CD4-positive, alpha-beta T cell treated with Interleukin-6 at 100 ng/mL for 8 hours (primary cell): ENCODE measurements around the gene SPHK2.
"Not testable (repeated sequence)": the region's sequence is repeated elsewhere in the genome, so short reads cannot be mapped to it uniquely, and the experiment has no call there.

Experiments used
- DNase-seq: peaks from one replicate; pipeline ENCODE4 v3.0.0-alpha.2; 2020; ENCODE audit warnings: mixed read lengths, low spot score

The SPHK2 gene

DNA sequence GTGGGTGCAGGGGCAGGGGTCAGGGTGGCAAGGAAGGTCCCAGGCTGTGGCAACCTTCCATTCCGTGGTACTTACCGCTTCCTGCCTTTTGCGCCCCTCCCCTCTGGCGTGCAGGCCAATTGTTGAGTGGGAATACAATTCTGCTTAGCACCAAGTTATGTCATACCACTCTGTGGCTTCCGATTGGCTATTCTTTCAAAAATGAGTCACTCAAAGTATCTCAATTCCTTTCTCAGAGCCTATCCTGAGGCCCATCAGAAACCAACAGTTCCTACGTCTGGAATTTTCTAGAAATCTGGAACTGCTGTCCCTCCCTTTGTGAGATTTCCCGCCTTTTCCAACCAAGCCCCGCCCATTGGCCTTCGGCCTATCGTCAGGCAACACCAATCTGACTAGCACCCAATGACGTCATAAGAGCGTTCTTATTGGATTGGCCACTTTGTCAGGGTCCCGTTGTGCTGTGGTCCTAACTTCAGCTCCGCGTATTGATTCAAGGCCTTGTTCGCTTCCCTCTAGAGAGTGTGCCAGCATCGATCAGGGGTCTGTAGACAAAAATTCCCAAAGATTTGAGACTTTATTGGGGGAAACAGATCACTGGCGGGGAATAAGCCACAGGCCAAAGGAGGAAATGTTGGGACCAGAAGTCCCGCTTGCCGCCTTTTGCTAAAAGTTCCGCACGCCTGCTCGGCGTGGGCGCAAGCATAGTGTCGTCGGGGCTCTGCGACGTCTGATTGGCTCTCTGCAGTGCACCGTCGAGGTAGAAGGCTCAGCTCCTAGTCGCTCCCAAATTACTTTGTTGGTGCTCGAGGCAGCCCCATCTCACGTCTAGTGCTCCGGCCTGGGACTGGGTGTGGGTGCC, 41.8 kb downstream of the SPHK2 start:
- peak; percentile 82 for DNase-seq

DNA sequence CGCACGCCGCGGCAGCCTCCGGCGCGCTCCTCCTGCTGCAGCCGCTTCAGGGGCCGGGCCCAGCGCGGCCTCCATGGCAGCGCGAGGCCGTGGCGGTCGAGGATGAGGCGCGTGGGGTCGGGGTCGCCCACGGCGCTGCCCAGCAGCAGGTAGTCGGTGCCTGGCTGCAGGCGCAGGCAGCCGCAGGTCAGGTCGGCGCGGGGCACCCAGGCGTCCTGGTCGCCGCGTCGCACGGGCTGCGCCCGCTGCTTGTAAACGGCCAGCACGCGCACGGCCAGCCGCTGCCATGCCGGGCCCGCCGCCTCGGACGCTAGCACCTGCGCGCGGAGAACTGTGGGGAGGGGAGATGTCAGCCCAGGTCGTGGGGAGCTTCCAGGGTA, 42.4 kb downstream of the SPHK2 start:
- no peak for DNase-seq

DNA sequence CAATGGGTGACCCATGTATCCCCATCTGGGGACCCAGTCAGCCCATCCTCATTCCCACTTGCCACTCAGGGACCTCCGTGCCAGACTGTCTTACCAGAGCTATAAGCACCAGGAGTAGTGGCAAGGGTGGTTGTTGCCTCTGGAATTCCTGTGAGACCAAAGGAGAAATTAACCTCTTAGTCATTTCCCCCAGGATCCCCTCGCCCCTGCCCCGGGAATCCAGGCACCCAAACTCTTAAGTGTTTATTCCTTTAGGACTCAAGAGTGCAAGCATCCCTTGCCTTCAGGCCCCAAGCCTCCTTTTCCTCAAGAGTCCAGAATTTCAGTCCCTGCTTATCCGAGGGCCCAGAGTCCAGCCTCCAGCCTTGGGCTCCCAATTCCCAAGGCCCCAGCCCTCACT, 44.4 kb downstream of the SPHK2 start:
- DNase-seq = no peak

DNA sequence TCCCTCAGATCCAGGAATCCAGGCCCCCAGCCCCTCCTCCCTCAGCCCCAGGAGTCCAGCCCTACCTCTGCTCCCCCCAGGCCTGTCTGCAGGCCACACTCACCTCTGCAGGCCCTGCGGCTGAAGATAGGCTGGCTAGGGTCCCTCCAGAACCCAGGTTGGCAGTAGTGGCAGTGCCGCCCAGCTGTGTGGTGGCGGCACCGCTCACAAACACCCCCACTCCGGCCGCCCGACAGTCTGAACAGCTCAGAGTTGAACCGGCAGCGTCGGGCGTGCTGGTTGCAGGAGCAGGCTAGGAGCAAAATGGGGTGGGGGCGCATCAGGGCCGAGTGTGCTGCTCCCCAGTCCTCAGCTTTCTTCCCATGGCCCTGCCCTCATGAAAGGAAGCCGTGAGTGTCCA, 45.2 kb downstream of the SPHK2 start:
- DNase-seq = no peak

DNA sequence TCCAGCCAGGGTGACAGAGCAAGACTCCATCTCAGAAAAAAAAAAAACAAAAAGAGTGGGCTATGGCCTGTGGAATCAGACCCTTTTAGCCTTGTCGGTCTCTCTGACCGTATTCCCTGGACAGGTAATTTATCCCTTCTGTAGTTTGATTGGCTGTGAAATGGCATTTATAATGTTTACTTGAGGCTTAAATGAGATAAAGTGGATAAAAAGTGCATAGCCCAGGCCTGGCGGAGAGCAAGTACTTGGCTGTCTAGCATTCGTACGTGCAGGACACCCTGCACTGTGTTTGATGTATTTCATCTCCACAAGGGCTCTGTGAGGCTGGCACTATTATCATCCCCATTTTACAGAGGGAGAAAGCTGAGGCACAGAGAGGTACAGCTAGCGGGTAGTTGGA, 46.5 kb downstream of the SPHK2 start:
- no peak for DNase-seq

DNA sequence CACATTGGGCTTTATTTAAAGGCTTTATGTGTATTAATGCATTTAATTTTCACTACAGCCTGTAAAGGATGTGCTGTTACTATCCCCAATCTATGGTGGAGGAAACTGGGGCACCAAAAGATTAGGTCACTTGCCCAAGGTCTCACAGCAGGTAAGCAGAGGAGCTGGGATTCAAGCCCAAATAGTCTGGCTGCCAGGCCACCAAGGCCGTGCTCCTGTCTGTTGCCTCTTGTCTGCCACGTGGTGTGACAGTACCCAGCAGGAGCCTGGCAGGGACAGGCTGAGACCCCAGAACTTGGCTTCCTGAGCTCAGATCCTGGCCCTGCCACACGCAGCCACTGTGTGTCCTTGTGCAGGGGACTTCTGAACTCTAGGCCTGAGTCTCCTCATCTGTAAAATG, 49.0 kb downstream of the SPHK2 start:
- no peak for DNase-seq

DNA sequence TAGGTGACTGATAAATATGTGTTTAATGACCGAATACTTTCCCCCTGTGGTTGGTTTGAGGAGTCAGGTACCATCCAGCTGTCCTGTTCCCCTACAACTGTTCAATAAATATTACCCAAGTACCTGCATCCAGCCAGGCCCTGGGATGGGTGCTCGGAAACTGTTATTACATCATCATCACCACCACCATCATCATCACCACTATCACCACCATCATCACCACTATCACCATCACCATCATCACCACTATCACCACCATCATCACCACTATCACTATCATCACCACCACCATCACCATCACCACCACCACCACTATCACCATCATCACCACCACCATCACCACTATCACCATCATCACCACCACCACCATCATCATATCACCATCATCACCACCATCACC, 49.5 kb downstream of the SPHK2 start:
- DNase-seq = no peak

DNA sequence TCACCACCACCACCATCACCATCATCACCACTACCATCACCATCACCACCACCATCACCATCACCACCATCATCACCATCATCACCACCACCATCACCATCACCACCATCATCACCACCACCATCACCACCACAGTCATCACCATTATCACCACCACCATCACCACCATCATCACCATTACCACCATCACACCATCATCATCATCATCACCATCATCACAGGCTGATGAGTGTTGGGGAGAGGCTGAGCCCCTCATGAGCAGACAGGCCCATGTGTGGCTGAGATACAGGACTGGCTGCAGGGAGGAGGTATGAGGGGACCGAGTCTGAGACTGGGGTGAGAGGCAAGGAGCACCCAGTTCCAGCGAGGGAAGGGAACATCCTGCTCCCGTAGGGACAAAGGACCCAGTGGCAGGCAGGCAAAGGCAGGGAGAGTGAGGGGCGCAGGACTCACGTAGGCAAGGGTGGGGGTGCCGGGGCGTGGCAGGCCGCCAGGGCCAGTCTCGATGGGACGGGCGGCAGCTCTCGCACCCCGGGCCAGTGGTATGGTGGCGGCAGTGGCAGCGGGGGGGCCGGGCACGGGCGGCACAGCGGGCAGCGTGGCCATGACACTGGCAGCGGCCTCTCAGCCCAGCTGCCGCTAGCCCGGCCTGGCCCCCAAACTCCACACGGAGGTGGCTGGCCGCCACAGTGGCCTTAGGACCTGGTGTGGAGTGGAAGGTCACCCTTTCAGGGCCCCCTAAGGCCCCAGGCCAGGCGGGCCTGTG, 50.8 kb downstream of the SPHK2 start:
- no peak for DNase-seq

DNA sequence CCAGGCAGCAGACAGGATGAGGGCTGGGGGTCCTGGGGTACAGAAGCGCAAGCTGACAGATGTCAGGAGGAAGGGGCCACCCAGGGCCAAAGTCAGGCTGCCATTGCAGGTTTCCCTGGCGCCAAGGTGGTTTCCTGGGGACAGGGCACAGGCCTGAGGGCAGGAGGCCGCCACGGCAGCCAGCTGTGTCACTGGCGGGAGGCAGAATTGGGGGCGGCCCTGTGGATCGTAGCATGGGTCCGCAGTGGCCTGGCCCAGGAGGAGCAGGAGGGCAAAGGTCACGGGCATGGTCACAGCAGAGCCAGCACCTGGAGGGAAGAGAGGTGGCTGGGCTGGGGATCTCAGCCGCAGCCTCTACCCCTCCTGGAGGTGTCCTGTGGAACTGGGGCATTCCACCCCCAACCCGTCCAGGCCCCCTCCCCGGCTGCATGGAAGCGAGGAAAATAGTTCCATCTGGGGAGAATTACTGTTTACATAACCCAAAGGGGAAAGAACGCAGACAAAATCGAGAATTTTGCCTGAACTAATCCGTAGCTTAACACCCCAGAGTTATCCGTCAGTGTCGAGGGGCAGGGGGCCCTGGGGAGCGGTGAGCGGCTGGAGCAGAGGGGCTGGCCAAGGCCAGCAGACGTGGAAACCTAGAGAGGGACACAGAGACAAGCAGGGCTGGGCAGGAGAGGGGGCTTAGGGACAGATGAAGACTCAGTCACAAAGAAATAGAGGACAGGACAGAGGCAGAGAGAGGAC, 51.6 kb downstream of the SPHK2 start:
- no peak for DNase-seq

DNA sequence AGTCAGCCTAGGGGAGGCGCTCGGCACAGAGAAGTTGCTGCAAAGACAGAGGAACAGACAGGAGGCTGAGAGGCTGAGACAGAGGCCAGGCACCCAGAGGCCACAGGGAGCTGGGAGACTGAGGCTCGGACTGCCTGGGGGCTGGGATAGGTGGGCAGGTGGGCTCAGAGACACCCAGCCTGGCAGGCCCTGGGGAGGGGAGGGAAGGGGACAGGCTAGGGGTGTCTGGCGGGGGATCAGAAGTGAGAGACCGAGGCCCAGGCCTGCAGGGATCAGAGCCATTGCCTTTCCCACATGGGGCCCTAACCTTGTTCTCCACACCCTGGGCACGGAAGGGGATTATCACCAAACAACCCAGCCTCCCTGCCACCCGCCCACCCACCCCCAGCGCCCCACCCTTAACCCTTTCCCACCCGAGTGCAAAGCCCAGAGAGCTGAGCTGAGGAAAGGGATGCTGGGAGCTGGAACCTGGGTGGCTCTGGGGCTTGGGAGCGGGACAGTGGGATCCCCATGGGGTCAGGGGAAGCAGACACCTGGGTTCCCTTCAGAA, 52.2 kb downstream of the SPHK2 start:
- no peak for DNase-seq

DNA sequence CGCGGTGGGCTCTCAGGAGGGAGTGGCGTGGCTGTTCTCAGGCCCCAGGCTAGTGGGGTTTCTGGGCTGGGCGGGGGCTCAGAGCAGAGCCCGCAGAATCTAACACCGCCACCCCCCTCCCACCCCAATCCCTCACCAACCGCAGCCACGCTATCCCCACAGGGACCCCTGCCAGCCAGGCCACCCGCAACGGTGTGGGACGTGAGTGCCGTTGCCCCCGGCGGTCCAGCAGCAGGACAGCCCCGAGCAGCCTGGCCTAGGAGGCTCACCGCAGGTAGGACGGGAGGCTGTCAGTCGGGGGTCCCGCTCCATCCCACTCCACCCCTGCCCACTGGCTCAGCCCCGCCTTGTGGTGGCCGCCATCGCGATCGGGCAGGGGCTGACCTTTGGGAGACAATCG, 53.7 kb downstream of the SPHK2 start, which contains the start of gene NTN5:
TSS of gene NTN5 (minus strand) at position 24 of the 400 bp plus-strand sequence. CDS start 2,031 bp downstream, outside the sequence.
- no peak for DNase-seq

DNA sequence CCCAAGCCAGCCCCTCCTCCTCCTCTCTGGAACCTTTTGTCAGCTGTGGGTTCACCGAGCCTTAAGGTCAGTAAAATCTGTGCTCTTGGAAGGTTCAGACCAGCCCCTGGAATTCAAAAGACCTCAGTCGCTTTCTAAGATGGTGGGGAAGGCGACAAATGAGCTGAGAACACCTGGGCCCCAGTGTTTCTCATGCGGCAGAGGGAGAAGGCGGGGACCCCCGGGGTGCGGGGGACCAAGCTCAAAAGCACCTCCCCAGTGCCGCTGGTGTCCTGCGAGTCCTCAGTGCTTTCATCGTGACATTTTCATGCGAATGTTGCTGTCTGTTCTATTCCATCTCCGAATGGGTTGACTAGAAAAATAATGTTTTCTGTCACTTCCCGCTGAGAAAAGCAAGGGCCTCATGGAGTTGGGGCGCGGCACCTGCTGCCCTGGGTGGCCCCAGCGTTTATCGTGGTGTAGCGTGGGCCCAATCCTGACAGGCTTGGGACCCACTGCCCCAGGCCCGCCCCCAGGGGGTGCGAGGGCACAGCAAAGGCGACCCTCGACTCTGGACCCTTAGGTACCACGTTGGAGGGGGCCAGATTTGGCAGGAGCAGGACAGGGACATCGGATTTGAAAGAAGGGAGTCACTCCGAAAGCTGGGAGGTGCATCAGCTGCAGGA, 54.3 kb downstream of the SPHK2 start:
- DNase-seq = no peak

DNA sequence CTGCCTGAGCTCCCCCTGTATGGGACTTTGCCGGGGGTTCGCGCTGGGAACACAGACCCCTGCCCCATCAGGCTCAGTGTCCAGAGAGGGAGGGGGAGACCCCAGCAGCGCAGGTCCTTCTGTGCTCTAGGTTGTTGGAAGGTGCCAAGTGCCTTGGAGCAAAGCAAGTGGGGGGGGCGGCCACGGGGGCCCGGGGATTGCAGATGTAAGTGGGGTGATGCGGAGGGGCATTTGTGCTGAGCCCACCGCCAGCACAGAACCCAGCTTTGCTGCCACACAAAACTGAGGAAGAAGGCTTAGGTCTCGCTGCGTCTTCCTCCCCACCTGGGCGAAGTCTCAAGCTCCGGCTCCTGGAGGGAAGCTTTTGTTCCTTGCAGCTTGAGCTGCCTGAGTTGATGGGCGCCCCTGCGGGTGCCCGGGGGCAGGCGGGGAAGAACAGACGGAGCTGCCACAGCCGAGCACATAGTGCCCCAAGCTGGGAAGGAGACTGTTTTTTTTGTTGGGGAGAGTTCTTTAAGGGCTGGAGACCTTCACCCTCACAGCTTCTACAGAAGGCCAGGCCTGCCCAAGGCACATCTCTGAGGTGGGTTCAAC, 55.0 kb downstream of the SPHK2 start:
- DNase-seq = no peak

DNA sequence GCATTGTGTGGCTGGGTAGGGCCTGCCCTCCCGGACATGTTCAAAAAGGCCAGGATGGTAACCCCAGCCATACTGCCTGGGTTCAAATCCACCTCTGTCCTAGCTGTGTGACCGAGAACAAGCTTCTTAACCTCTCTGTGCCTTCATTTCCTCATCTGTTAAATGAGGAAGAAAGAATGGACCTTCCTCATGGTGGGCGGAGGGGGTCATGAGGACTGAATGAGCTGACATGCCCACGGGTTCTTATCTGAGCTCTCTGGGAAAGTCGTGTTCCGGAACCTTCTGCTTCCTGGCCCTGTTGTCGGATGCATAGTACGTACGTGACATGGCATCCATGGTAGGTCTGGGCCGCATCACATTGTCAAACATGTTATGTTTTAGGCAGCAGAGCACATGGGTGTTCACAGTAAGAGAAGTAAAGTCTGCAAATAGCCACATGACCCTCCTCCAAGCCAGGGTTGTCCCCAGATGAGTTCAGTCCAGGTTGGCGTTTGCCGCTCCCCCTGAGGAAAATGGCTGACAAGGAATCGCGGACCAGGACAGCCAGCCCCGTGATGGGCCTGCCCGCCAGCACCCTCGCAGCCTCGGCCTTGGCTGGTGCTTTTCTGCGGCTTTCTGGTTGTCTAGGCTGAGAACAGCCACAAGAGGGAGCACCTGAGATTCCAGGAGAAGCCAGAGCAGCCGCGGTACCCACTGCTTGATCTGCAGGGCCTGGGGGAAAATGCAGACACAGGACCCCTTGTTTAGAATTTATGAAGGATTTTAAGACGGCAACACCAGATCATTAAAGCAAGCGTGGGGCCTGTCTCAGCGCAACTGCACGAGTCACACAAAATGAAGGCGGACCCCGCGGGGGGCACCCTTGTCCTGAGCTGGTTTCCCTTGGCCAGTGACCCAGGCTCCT, 55.9 kb downstream of the SPHK2 start:
- peak; percentile 76 for DNase-seq

DNA sequence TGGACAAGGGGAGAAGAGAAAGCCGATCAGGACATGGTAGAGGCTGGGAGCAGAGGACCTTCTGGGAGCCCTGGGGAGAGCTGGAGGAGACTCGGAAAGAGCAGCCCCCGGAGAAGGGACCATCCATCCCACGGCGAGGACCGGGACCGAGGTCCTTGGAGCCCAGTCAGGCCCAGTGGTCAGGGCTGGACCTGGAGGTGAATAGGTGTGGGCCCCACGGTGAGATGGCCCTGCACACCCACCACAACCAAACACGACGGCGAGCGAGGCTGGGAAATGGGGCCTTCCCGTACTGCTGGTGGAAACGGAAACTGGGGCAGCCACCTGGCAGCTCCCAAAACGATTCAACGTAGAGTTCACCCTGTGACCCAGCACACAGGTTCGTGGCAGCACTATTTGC, 57.2 kb downstream of the SPHK2 start:
- DNase-seq = no peak

DNA sequence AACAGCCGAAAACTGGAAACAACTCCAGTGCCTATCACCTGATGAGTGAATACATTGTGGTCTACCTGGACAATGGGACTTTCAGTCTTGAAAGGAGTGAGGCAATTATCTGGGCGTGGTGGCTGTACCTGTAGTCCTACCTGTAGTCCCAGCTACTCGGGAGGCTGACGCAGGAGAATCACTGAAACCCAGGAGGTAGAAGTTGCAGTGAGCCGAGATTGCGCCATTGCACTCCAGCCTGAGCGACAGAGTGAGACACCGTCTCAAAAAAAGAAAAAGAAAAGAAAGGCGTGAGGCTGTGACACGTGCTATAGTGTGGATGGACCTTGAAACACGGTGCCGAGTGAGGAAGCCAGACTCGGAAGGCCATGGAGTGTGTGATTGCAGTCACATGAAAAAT, 57.6 kb downstream of the SPHK2 start:
- no peak for DNase-seq

DNA sequence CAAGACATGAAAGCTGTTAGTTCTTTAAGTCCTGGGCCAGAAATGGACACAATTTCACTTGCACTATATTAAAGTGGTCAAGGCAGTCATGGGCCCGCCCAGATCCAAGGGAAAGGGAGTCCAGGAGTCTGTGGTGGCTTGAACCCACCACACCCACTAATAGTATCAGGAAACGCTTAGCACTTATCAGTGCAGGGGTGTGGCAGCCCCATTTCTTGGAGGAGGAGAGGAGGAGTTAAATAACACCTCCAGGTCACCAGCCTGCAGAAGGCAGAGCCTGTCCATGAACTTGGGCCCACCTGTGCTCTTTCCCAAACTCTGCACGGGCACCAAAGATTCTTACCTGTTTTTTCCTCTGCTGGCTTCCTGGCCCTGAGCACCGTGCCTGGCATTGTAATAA, 58.9 kb downstream of the SPHK2 start:
- no peak for DNase-seq

DNA sequence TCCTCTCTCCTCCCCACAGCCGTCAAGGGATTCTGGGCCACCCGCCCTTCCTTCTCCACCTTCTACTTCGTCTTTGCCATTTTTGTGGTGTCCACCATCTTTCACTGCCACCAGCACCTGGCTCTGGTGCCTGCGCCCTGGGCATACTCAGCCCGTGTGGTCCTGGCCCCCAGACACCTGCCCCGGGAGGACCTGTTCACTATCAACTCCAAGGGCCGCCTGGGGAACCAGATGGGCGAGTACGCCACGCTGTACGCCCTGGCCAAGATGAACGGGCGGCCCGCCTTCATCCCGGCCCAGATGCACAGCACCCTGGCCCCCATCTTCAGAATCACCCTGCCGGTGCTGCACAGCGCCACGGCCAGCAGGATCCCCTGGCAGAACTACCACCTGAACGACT, 60.7 kb downstream of the SPHK2 start:
- DNase-seq = not testable (repeated sequence)
